Activated T-cell treated with anti-CD3 and anti-CD28 coated beads for 4 hours (primary cell): ENCODE measurements around the gene LUC7L.
"Not testable (repeated sequence)": the region's sequence is repeated elsewhere in the genome, so short reads cannot be mapped to it uniquely, and the experiment has no call there.

ENCODE experiments used
- DNase-seq: peaks from one replicate; pipeline ENCODE4 v3.0.0-alpha.2; 2020

Gene LUC7L

DNA sequence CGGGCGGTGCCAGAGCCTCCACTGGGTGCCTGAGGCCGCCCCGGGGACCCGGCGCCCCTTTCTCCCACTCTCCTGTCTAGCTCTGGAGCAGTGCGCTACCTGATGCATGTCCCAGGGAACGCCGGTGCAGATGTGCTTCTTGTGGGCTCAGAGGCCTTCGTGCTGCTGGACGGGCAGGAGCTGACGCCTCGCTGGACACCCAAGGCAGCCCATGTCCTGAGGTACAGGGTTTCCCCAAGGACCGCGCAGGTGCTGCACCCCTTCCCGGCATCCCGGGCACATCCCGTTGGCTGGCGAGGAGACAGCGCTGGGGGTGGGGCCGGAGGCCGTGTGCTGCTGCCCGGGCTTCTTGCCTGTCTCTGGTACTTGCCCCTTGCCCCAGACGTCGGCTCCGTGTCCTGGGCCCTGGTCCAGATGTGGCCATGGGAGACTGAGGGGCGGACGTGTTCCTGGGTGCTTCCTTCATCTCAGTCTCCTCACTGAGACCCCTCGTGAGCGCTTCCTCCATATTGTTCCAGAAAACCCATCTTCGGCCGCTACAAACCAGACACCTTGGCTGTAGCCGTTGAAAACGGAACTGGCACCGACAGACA lies 34.0 kb upstream of the LUC7L start:
- no peak for DNase-seq

DNA sequence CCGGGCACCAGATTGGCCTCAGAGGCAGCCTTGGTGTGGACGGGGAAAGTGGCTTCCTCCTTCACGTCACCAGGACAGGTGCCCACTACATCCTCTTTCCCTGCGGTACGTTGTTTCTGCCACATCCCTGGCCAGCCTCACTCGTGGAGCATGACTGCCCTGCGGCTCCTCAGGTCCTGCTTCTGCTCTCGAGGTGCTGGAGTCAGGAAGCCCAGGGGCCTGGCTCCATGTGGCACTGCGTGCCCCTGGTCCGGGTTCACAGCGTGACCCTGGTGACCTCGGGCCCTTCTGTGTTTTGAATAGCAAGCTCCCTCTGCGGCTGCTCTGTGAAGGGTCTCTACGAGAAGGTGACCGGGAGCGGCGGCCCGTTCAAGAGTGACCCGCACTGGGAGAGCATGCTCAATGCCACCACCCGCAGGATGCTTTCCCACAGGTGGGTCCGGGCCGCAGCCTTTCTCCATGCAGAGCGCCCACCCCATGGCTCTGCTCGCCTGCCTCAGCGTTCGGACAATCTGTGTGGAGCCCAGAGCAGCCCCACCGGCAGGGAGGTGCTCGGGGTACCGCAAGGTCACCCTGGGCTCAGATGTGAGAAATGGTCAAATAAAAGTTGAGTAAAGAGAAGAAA lies 33.0 kb upstream of the LUC7L start:
- no peak for DNase-seq

DNA sequence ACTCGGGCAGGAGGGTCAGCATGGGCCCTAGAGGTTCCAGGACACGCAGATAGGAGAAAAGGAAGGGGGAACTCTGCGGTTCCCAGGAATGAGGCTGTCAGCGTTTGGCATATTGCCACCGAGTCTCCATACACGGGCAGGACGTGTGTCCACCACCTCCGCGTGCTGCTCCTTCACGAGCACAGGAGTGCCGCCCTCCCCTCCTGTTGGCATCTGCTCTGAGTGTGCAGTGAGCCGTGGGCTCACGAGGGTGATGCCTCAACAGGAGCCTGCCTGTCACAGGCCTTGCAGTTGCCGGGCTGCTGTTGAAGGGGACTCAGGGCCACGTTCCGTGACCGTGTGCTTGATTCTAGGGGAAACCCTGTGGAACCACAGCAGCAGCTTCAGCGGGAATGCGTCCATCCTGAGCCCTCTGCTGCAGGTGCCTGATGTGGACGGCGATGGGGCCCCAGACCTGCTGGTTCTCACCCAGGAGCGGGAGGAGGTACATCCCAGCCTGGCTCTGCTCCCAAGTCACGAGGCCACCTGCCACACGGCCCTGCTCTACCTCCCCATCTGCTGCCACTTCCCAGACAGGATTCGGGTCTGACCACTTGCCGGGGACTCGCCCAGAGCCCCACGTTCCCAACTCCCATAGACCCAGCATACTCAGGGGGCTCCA lies 31.9 kb upstream of the LUC7L start:
- DNase-seq = no peak

DNA sequence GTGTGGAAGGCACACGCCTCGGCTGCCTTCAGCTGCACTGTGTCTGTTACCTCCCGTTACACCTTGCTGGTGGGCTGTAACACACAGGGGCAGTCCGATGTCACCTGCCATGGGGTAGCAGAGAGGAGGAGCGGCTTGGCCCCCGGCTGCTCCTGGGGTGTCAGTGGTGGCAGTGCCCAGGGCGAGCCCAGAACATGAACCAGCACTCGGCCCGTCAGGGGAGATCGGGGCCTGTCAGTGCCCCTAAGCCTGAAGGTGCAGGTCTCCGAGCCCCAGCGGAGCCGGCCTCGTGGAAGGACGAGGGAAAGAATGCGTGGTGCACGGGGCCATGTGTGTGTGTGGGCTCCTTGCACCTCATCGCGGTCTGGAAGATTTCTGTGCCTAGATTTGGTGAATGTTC lies 31.1 kb upstream of the LUC7L start:
- no peak for DNase-seq

DNA sequence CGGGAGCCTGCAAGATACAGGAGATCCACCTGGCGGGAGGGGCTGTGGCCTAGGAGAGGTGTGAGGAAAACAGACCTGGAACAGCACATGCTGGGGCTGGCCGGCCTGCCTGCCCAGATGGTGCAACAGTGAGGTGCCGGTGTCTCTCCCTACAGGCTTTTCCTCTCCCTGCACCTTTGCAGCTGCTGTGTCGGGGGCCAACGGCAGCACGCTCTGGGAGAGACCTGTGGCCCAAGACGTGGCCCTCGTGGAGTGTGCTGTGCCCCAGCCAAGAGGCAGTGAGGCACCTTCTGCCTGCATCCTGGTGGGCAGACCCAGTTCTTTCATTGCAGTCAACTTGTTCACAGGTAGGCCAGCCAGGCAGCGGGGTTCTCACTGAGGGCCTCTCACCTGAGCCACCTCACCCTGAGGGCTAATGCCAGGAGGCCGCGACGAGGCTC lies 30.6 kb upstream of the LUC7L start:
- no peak for DNase-seq

DNA sequence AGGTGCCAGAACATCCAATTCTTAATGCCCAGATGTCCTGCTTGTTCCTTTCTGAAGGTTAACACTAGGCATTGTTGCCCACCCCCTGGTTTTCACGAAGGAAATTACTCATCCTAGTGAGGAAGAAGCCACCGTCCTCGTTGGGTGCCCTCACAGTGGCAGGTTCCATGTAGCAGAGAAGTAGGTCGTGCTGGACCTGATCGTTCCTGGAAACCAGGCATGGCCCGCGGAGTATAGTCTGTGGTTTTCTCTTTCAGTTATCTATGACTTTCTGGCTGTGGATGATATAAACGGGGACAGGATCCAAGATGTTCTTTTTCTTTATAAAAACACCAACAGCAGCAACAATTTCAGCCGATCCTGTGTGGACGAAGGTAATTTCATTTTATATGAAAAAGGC lies 30.0 kb upstream of the LUC7L start:
- DNase-seq = no peak

DNA sequence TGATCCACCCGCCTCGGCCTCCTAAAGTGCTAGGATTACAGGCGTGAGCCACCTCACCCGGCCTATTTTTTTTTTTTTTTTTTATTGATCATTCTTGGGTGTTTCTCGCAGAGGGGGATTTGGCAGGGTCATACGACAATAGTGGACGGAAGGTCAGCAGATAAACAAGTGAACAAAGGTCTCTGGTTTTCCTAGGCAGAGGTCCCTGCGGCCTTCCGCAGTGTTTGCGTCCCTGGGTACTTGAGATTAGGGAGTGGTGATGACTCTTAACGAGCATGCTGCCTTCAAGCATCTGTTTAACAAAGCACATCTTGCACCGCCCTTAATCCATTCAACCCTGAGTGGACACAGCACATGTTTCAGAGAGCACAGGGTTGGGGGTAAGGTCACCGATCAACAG lies 28.8 kb upstream of the LUC7L start:
- DNase-seq = not testable (repeated sequence)

DNA sequence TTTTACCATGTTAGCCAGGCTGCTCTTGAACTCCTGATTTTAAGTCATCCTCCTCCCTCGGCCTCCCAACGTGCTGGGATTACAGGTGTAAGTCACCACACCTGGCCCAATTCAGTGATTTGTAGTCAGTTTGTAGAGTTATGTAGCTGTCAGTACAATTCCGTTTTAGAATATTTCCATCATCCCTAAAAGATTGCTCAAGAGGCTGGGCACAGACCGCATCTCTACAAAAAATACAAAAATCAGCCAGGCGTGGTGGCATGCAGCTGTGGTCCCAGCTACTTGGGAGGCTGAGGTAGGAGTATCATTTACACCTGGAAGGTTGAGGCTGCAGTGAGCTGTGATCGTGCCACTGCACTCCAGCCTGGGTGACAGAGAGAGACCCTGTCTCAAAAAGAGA lies 25.9 kb upstream of the LUC7L start:
- DNase-seq = no peak

DNA sequence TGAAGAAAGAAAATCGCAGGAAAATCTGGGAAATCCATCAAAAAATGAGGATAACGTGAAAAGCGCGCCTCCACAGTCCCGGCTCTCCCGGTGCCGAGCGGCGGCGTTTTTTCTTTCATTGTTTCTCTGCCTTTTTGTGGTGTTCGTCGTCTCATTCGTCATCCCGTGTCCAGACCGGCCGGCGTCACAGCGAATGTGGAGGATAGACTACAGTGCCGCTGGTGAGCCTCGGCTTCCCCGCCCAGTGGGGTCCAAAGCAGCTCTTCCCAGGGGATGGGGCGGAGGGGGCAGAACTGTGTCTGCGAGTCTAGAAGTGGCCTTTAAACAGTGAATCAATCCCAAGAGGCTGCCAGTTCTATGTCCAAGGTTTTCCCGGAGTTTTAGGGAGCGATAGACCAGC lies 25.2 kb upstream of the LUC7L start:
- no peak for DNase-seq

DNA sequence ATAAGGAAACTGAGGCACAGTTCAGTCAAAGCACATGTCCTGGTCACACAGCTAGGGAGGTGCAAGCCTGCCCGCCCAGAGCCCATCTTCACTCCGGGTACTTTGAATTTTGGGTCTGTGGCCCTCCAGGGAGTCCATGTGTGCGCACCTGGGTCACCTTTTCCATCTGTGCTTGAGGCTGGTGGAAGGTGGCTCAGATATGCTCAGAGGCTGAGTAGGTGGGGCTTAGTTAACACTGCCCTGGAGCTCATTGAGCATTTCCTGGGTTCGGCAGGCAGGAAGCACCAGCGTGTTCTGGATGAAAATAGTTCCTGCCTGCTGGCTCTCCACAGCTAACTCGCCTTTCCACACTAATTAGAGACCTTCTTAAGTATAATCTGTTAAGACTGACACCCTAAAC lies 24.6 kb upstream of the LUC7L start:
- DNase-seq = no peak

DNA sequence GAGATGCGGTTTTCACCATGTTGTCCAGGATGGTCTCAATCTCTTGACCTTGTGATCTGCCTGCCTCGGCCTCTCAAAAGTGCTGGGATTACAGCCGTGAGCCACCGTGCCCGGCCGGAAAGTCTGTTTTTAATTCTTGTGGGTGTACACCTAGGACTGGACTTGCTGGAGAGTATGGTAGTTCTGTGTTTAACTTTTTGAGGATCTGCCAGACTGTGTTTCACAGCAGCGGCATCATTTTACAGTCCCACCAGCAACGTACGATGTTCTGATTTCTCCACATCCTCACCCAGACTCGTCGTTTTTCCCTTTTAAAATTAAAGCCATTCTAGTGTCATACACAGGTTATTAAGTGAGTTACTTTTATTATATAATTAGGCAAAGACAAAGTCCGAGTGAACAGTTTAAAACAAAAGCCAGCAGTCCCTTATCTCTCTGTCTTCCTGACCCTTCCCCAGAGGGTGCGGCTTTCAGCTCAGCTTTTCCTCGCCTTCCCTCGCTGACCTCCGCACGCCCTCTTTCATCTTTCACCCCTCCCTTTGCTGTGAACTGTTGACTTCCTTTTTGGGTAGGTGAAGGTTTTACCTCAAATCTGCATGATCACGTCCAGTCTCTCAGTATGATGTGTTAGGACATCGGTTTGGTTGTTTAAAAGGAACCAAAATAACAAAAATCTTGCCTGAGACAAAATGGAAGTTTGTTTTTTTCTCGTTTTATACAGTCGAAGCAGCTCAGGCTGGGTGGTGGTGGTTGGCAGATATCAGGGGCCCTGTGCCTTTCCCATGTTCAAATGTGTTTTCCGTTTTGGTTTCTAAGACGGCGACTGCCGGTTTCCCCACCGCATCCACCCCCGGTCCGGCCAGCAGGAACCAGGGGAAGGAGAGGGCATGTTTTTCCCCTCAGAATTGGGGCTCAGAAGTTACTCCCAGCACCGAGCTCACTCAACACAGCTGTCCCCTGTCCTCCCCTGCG lies 23.4 kb upstream of the LUC7L start:
- no peak for DNase-seq

DNA sequence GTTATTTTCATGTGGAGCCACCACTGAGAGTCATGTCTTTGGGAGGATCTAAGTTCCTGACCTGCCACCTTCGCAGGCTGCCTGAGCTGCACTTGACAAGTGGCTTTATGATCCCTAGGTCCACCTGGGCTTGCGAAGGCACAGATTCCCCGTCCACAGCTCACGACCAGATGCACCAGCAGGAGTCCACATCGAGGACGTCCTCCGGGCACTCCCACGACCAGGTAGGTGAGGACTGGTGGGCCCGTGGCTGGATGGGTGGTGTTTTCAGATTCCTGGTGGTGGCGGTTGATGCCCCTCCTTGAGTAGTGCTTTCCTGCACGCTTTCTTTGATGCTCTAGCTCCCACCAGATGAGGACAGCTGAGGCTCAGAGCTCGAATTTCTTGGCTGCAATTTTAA lies 20.2 kb upstream of the LUC7L start:
- no peak for DNase-seq

DNA sequence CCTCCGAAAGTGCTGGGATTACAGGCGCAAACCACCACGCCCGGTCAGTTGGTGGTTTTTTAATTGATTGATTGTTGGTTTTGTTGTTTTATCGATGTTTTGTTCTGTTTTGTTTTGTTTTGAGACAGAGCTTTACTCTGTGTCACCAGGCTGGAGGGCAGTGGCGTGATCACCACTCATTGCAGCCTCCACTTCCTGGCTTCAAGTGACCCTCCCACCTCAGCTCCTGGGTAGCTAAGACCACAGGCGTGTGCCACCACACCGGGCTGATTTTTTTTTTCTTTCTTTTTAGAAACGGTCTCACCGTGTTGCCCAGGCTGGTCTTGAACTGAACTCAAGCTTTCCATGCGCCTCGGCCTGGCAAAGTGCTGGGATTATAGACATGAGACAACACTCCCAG lies 17.8 kb upstream of the LUC7L start:
- DNase-seq = no peak

DNA sequence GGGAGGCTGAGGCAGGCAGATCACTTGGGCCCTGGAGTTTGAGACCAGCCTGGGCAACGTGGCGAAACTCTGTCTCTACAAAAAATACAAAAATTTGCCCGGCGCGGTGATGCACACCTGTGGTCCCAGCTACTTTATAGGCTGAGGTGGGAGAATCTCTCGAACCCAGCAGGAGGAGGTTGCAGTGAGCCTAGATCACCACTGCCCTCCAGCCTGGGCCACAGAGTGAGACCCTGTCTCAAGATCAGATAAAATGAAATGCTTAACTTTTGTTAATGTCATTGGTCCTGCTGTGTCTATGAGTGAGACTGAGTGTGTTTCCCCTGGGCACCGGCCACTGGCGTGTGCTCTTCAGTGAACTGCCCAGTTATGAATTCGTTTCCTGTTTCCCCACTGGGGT lies 15.9 kb upstream of the LUC7L start:
- no peak for DNase-seq

DNA sequence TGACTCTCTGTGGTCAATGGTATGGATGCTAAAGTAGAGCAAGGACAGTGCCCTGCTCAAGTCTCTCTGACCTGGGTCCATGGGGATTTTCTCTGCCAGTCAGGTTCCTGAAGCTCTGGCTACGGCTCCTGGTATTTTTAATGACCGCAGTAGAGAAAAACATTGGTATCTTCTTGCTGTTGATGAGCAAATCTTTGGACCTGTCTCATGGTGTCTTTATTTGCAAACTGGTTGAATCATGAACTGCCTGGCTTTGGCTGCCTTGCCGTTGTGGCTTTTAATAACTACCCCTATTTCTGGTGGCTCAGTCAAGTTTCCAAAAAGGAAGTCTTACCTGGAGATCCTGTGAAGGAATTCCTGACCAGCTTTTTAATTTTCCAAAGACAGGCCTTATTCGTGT lies 14.1 kb upstream of the LUC7L start:
- no peak for DNase-seq

DNA sequence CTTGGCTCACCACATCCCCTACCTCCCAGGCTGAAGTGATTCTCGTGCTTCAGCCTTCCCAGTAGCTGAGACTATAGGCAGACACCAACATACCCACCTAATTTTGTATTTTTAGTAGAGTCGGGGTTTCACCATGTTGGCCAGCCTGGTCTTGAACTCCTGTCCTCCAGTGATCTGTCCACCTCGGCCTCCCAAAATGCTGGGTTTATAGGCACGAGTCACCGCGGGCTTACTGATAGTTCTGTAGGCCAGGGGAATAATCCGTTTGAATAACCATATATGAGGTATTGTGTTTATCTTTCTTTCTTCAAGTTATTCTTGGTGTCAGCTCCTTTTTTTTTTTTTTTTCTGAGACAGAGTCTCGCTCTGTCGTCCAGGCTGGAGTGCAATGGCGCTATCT lies 13.0 kb upstream of the LUC7L start:
- DNase-seq = no peak

DNA sequence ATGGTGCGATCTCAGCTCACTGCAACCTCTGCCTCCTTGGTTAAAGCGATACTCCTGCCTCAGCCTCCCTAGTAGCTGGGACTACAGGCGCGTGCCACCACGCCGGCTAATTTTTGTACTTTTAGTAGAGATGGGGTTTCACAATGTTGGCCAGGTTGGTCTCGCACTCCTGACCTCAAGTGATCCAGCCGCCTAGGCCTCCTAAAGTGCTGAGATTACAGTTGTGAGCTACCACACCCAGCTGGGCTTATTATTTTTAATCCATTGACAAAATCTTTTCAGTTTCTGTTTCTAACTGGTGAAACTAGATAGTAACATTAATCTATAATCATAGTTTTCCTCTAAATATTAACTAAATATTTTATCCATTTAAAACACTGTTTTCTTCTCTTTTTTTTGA lies 11.3 kb upstream of the LUC7L start:
- no peak for DNase-seq

DNA sequence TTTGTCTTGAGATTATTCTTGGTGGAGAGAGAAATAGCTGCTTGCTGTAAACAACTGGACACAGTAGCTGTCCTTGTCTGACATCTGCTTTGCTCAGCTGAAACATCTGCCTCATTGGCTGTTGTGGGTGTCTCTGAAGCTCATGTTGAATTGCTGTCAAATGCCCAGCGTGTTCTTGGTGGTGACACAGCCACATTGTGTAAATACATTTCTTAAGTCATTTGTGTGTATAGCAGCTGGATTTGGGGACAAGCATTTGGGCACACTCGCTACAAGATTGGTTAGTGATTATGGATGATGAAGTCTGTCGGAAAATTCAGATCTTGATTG lies 10.7 kb upstream of the LUC7L start:
- DNase-seq = no peak

DNA sequence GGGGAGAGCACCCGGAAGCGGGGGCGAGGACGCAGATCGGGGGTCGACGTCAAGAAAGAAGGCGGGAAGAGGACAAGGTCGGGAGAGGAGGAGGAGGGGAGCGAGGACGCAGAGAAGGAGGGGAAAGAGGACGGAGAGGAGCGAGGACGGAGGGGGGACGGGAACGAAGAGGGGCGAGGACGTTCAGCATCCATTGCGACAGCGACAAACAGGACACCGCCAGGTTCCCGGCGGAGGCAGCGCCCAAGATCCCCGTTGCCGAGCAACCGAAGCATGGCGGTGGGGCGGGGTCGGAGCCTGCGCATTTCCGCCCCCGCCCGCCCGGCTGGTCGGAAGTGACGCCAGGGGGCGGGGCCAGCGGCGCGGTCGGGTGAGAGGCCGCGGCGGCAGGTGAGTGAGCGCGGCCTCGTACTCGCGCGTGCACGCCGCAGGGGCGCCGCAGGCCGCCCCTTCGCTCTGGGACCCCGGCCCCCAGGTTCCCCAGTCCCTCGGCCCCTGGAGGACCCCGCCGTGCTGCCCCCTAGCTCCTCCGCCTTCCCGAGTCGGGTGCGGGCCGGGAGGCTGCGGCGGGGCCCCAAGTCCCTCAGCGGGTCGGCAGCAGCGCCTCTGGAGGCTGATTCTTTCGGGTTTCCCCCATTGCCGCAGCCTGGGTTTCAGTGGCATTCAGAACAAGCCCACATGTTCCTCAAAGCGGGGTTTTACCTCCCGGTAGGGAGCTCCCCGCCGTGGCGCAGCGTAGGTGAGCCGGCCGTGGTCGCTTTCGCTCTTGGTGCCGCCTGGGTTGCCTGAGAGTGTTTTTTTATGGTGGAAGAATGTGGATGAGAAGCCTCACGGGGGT lies 5.4 kb upstream of the LUC7L start, which contains the start of gene FAM234A:
Gene FAM234A (plus strand): TSS at position 354 of the 838 bp plus-strand sequence. CDS start 19,593 bp downstream, outside the sequence.
- peak; percentile 94 for DNase-seq

DNA sequence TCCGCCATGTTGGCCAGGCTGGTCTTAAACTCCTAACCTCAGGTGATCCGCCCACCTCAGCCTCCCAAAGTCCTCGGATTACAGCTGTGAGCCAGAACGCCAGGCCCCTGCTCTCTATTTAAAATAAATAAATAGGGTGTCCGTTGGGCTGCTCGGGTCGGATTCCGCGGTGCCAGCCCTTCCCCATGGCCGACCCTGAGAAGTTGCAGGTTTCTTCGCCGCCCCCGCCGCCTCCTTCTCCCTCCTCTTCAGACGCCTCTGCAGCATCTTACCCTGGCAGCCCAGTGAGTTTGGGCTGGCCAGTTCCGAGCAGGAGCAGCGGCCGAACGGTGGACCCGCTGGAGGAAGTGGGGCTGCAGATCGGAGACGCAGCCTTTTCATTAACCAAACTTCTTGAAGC lies 1.7 kb upstream of the LUC7L start:
- no peak for DNase-seq

DNA sequence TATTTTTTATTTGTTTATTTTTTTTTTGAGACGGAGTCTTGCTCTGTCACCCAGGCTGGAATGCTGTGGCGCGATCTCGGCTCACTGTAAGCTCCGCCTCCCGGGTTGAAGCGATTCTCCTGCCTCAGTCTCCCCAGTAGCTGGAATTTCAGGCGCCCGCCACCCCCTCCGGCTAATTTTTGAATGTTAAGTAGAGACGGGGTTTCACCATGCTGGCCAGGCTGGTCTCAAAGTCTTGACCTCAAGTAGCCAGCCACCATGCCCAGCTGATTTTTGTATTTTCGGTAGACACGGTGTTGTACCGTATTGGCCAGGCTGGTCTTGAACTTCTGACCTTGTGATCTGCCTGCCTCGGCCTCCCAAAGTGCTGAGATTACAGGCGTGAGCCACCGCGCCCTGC lies 1.1 kb upstream of the LUC7L start:
- not testable (repeated sequence) for DNase-seq

DNA sequence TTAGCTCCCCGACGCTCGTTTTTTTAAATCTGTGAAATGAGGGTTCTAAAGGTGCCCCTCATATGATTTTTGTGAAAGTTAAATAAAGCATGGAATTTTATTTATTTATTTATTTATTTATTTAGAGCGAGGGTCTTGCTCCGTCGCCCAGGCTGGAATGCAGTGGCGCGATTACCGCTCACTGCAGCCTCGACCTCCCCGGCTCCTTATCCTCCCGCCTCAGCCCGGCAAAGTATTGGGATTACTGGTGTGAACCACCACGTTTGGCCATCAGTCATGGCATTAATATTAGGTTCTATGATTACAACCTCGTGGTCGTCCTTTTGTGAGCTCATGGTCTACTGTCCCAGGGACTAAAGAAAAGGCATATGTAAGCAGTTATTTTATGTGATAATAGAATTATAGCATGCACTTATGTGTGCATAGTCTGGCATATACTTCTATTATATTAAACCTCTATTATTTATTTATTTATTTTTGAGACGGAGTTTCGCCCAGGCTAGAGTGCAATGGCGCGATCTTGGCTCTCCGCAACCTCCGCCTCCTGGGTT lies 557 bp upstream of the LUC7L start:
- no peak for DNase-seq
